HFF-Myc (cell line): ENCODE data around the gene C16orf95.

Experiments
- DNase-seq: peaks from one replicate; pipeline ENCODE4 v3.0.0-alpha.2; 2011; ENCODE audit warnings: low read depth; ENCODE audit errors: extremely low read depth
- H3K4me3 ChIP-seq: replicated peaks from 2 replicates; pipeline ENCODE4 v1.5.1; 2011; ENCODE audit warnings: low read depth, mild to moderate bottlenecking, control low read depth, low read length
- CTCF ChIP-seq: IDR thresholded peaks from 2 replicates; pipeline ENCODE4 v1.5.1; 2012; ENCODE audit warnings: mild to moderate bottlenecking, low read depth, low read length, control low read depth; ENCODE audit errors: missing control alignments

The C16orf95 gene

DNA sequence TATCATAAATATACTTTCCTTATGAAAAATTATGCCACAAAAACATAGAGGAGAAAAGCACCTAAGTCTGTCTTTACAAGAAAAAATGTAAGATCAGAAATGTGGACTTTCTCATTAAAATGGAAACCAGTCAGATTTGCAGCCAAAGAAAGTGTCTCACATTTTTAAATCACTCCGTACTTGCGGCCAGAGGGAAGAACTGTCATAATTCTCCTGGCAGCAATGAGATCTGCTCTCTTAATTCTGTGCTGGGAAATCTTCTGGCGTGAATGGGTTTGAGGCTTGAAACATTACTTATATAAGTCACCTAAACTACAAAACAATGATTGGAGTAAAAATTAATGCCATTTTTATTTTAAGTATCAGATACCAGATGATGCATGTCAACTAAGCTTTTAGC lies 10.7 kb downstream of the C16orf95 start:
- TF ChIP-seq CTCF, result no peak
- DNase-seq, result no peak
- peak overlapping the region; percentile 48; the same call in 1 of the 2 replicates for H3K4me3 ChIP-seq

GRCh38 chr16:87305505-87306391 lies 11.4 kb downstream of the C16orf95 start:
- TF ChIP-seq CTCF, result peak; percentile 42
- peak; percentile 87 for DNase-seq
- H3K4me3 ChIP-seq, result peak overlapping the region; percentile 48

- no peak for DNase-seq
- TF ChIP-seq CTCF, result no peak
- H3K4me3 ChIP-seq, result peak overlapping the region; percentile 48
These were observed 12.2 kb downstream of the C16orf95 start for GRCh38 chr16:87304951-87305350.

GRCh38 chr16:87303962-87304521 lies 13.2 kb downstream of the C16orf95 start:
- DNase-seq, result no peak
- no peak for TF ChIP-seq CTCF
- H3K4me3 ChIP-seq, result no peak overlapping the region

DNA sequence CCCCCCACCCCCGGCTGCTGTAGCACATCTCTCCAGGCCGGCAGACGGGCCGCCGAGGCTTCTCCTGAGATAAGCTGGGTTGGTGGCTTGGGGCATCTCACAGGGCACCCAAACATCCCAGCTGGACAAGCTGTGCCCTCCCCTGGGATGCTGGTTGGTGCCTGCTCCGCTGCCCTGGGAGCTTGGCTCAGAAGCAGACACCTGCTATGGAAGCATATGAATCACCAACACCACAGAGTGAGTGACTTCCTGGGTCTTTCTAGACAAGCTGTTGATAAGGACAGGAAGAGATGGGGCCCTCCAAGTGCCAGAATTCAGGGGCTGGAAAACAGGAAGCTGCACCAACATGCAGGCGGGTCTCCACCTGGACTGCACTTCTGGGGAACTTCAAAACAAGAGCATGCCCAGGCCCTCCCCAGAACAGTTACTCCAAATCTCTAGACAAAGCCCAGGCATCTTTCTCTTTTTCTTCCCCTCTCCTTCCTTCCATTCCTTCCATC lies 13.7 kb downstream of the C16orf95 start:
- no peak for TF ChIP-seq CTCF
- DNase-seq, result no peak
- H3K4me3 ChIP-seq, result no peak overlapping the region

DNA sequence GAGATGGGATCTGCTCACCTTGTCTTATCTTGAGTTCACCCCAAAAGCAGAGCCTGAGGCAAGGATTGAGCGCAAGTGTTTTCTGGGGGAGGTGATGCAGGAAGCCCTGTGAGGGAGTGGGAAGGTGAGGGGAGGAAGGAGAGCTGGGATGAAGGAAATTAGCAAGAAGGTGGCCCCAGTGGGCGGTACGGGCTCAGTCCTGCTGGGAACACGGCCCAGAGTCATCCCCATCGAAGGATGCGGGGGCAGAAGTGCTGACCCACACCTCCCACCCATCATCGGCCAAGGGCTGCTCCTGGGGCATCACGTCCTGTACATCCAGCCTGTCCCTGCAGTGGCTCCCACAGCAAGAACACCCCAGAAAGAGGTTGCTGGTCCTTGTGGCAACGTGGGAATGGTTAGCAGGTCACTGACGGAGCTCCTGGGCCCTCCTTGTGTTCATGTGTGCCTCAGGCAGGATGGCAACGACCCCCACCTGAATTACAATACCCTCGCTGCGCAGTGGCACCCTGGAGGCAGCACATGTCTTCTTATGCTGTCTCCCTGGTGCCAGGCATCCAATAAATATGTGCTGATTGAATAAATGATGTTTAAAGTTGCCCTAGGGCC lies 18.2 kb downstream of the C16orf95 start:
- no peak for DNase-seq
- no peak for TF ChIP-seq CTCF
- no peak overlapping the region for H3K4me3 ChIP-seq
